ENCODE measurements around the gene F12. TPM values are rescaled to one million over a fixed set of nuclear protein-coding genes. Genes with fewer than 3 reads are reported as not detected.

Gene F12
- total RNA-seq, 2 experiments from 2014 or later: 3.8 TPM; not detected in 1

DNA sequence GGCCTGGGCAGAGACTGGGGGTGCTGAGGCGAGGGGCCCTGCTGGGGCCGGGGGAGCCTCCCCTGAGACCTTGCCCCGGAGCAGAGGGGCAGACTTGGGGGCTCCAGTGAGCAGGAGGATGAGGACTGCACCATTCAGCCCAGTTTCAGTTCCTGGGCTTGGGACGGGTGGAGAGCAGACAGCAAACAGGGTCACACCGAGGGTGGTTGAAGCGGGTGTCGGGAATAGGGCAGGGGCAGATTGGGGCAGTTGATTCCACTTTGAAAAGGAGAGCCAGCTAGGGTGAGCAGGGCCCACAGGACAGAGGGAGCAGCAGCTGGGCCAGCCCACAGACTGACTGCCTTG is 21.6 kb upstream of the F12 start:
- Histone ChIP-seq H3K4me1 (ENCODE audit: insufficient read depth, low read length, poor library complexity, severe bottlenecking) (peaks cover 54% of the 10 kb centered on the region), H3K36me3 (ENCODE audit: insufficient read depth, low read length) (peaks cover 50% of the 10 kb centered on the region), H2AFZ (ENCODE audit: low read length) (no peak overlapping the region), H3K4me3 (ENCODE audit: low read depth, low read length, poor library complexity, severe bottlenecking) (peak overlapping the region; percentile 77), H3K79me2 (ENCODE audit: insufficient read depth, low read depth, low read length) (peaks cover 31% of the 10 kb centered on the region), H3K27ac (ENCODE audit: low read depth, low read length, poor library complexity, severe bottlenecking) (peak overlapping the region; percentile 87), H3K4me2 (ENCODE audit: low read length) (peak overlapping the region; percentile 98), H3K9me3 (ENCODE audit: low read length) (no peaks in the 10 kb centered on the region), H3K9me2 (ENCODE audit: insufficient read depth, low read length) (no peaks in the 10 kb centered on the region), H4K20me1 (ENCODE audit: insufficient read depth, low read length) (peaks cover 9% of the 10 kb centered on the region)
- BruUV-seq (replicated peaks): no TSS peak
- no peak for DNase-seq (ENCODE audit: low spot score)
- POLR2A ChIA-PET: interaction anchor here (0.7 kb wide), 1 partner anchor 52 kb away, joined by 3 read pairs; no protein-coding TSS in a partner anchor
- CTCF ChIA-PET (ENCODE audit: unreplicated experiment): interaction anchor here (0.6 to 1.6 kb wide), 4 partner anchors 9 to 75 kb away, joined by 3 to 10 read pairs (median 4); no protein-coding TSS in a partner anchor
- TF ChIP-seq, protein P1, sequence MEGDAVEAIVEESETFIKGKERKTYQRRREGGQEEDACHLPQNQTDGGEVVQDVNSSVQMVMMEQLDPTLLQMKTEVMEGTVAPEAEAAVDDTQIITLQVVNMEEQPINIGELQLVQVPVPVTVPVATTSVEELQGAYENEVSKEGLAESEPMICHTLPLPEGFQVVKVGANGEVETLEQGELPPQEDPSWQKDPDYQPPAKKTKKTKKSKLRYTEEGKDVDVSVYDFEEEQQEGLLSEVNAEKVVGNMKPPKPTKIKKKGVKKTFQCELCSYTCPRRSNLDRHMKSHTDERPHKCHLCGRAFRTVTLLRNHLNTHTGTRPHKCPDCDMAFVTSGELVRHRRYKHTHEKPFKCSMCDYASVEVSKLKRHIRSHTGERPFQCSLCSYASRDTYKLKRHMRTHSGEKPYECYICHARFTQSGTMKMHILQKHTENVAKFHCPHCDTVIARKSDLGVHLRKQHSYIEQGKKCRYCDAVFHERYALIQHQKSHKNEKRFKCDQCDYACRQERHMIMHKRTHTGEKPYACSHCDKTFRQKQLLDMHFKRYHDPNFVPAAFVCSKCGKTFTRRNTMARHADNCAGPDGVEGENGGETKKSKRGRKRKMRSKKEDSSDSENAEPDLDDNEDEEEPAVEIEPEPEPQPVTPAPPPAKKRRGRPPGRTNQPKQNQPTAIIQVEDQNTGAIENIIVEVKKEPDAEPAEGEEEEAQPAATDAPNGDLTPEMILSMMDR (conservative IDR thresholded peaks at IDR 0.05; ENCODE audit: low read length): no peak
- no peak for TF ChIP-seq EZH2phosphoT487 (IDR thresholded peaks at IDR 0.05; ENCODE audit: borderline replicate concordance, low read depth, low read length)
- intact Hi-C loops (cut with micrococcal nuclease; ENCODE audit: unreplicated experiment): loop anchor here (1.0 to 2.0 kb wide), 2 partner anchors 14 to 41 kb away; no protein-coding TSS in a partner anchor

GRCh38 chr5:177430140-177430951 is 21.0 kb upstream of the F12 start:
- DNase-seq (ENCODE audit: low spot score): peak; percentile 48
- no peak overlapping the region for H2AFZ ChIP-seq (ENCODE audit: low read length)
- H3K4me3 ChIP-seq (ENCODE audit: low read depth, low read length, poor library complexity, severe bottlenecking): peak overlapping the region; percentile 77
- peaks cover 59% of the 10 kb centered on the region for H3K4me1 ChIP-seq (ENCODE audit: insufficient read depth, low read length, poor library complexity, severe bottlenecking)
- intact Hi-C loops (cut with micrococcal nuclease; ENCODE audit: unreplicated experiment): loop anchor here (2.0 kb wide), 1 partner anchor 14 kb away; no protein-coding TSS in a partner anchor
- peak overlapping the region; percentile 98 for H3K4me2 ChIP-seq (ENCODE audit: low read length)
- CTCF ChIA-PET (ENCODE audit: unreplicated experiment): interaction anchor here (0.5 to 1.5 kb wide), 3 partner anchors 25 to 74 kb away, joined by 3 to 5 read pairs (median 3); no protein-coding TSS in a partner anchor
- H3K27ac ChIP-seq (ENCODE audit: low read depth, low read length, poor library complexity, severe bottlenecking): peak overlapping the region; percentile 87
- H3K9me2 ChIP-seq (ENCODE audit: insufficient read depth, low read length): no peaks in the 10 kb centered on the region
- peaks cover 44% of the 10 kb centered on the region for H3K36me3 ChIP-seq (ENCODE audit: insufficient read depth, low read length)
- BruUV-seq (replicated peaks): no TSS peak
- H4K20me1 ChIP-seq (ENCODE audit: insufficient read depth, low read length): peaks cover 9% of the 10 kb centered on the region
- POLR2A ChIA-PET: interaction anchor here (0.6 to 2.6 kb wide), 6 partner anchors 27 to 1193 kb away, joined by 3 to 10 read pairs (median 4); no protein-coding TSS in a partner anchor
- H3K79me2 ChIP-seq (ENCODE audit: insufficient read depth, low read depth, low read length): peaks cover 31% of the 10 kb centered on the region
- H3K9me3 ChIP-seq (ENCODE audit: low read length): no peaks in the 10 kb centered on the region
- TF ChIP-seq EZH2phosphoT487 (IDR thresholded peaks at IDR 0.05; ENCODE audit: borderline replicate concordance, low read depth, low read length): no peak
- TF ChIP-seq, protein P1 (conservative IDR thresholded peaks at IDR 0.05; ENCODE audit: low read length): no peak; the same call in 1 of the 2 replicates
